Measurements from ENCODE around the gene CAPN15.
"Not testable (repeated sequence)": the region's sequence is repeated elsewhere in the genome, so short reads cannot be mapped to it uniquely, and the experiment has no call there.

The CAPN15 gene

GRCh38 chr16:527015-527903 is at the start of gene CAPN15:
TSS of gene CAPN15 (plus strand) at chr16:527712. CDS start at chr16:546839, 19,127 bp downstream.
- peak; percentile 85 for DNase-seq (ENCODE audit: low read depth)

GRCh38 chr16:478287-478686 is 49.2 kb upstream of the CAPN15 start:
- DNase-seq (ENCODE audit: low read depth): not testable (repeated sequence)

GRCh38 chr16:482468-483185 is 44.9 kb upstream of the CAPN15 start:
- DNase-seq (ENCODE audit: low read depth): no peak

- DNase-seq (ENCODE audit: low read depth): no peak
Observed at GRCh38 chr16:483341-484075, 44.0 kb upstream of the CAPN15 start.

GRCh38 chr16:489606-490005 is 37.9 kb upstream of the CAPN15 start:
- no peak for DNase-seq (ENCODE audit: low read depth)

GRCh38 chr16:490768-491167 is 36.7 kb upstream of the CAPN15 start:
- DNase-seq (ENCODE audit: low read depth): no peak

GRCh38 chr16:491220-491919 is 36.1 kb upstream of the CAPN15 start:
- no peak for DNase-seq (ENCODE audit: low read depth)

GRCh38 chr16:492211-492875 is 35.2 kb upstream of the CAPN15 start:
- DNase-seq (ENCODE audit: low read depth): no peak

- DNase-seq (ENCODE audit: low read depth): not testable (repeated sequence)
Observed at GRCh38 chr16:494676-495075, 32.8 kb upstream of the CAPN15 start.

GRCh38 chr16:495127-495748 is 32.3 kb upstream of the CAPN15 start:
- peak; percentile 15 for DNase-seq (ENCODE audit: low read depth)

GRCh38 chr16:496097-496886 is 31.2 kb upstream of the CAPN15 start:
- no peak for DNase-seq (ENCODE audit: low read depth)

- no peak for DNase-seq (ENCODE audit: low read depth)
Observed at GRCh38 chr16:497258-497657, 30.3 kb upstream of the CAPN15 start.

GRCh38 chr16:499924-500323 is 27.6 kb upstream of the CAPN15 start:
- no peak for DNase-seq (ENCODE audit: low read depth)

GRCh38 chr16:500709-501108 is 26.8 kb upstream of the CAPN15 start:
- no peak for DNase-seq (ENCODE audit: low read depth)

GRCh38 chr16:502179-502943 is 25.2 kb upstream of the CAPN15 start:
- no peak for DNase-seq (ENCODE audit: low read depth)

GRCh38 chr16:503150-504071 is 24.1 kb upstream of the CAPN15 start:
- DNase-seq (ENCODE audit: low read depth): no peak

GRCh38 chr16:505479-506245 is 21.9 kb upstream of the CAPN15 start:
- no peak for DNase-seq (ENCODE audit: low read depth)

GRCh38 chr16:506246-506546 is 21.3 kb upstream of the CAPN15 start:
- no peak for DNase-seq (ENCODE audit: low read depth)
